Cardiac muscle cell (in vitro differentiated cells and primary cell): ENCODE measurements around the gene KIRREL3. TPM values are rescaled to one million over a fixed set of nuclear protein-coding genes. Genes with fewer than 3 reads are reported as not detected.

Source experiments
- DNase-seq, 2 donors: peaks; one replicate each; pipeline versions ENCODE4 v3.0.0 to v3.0.0-alpha.2; 2010 to 2017; ENCODE audit warnings: low read depth in 1 of 2, low spot score in 1 of 2
- H3K27ac ChIP-seq: fragments of 200-600 bp; sonication (generic); 2 replicates; pipeline ENCODE4 v1.5.1; 2016
- H3K27me3 ChIP-seq: fragments of 200-600 bp; sonication (generic); 2 replicates; pipeline ENCODE4 v1.6.0; 2016; ENCODE audit warnings: control low read depth
- H3K36me3 ChIP-seq: fragments of 200-600 bp; sonication (generic); 2 replicates; pipeline ENCODE4 v1.5.1; 2016; ENCODE audit warnings: control low read depth
- H3K4me1 ChIP-seq: fragments of 200-600 bp; sonication (generic); 2 replicates; pipeline ENCODE4 v1.8.1; 2017; ENCODE audit warnings: low read depth, mild to moderate bottlenecking, mixed run types
- H3K4me3 ChIP-seq: fragments of 200-600 bp; sonication (generic); 2 replicates; pipeline ENCODE4 v1.5.1; 2016; ENCODE audit warnings: mild to moderate bottlenecking
- H3K9me3 ChIP-seq: fragments of 200-600 bp; sonication (generic); 2 replicates; pipeline ENCODE4 v1.5.1; 2017; ENCODE audit warnings: low read depth, mild to moderate bottlenecking, control low read depth
- polyA plus RNA-seq: library from polyadenylated mRNA; unstranded; fragments of >200 nt; fragmentation: Nextera tagmentation; extraction: Ambion mirVana; gene quantifications from 2 replicates; pipeline ENCODE4 v1.2.1, GENCODE V29; 2016
- total RNA-seq: library from RNA; depleted of rRNA; stranded (reverse); fragments of >200 nt; gene quantifications from 2 replicates; pipeline ENCODE4 v1.2.3, GENCODE V29; 2016
- TF ChIP-seq, protein P1 (sequence below): IDR thresholded peaks from 2 replicates; pipeline ENCODE4 v1.5.1; 2012; ENCODE audit warnings: low read depth, mild to moderate bottlenecking, low read length

KIRREL3 gene
- total and polyA plus RNA-seq, 2 experiments from 2014 or later, result 0.12 to 0.89 TPM

DNA sequence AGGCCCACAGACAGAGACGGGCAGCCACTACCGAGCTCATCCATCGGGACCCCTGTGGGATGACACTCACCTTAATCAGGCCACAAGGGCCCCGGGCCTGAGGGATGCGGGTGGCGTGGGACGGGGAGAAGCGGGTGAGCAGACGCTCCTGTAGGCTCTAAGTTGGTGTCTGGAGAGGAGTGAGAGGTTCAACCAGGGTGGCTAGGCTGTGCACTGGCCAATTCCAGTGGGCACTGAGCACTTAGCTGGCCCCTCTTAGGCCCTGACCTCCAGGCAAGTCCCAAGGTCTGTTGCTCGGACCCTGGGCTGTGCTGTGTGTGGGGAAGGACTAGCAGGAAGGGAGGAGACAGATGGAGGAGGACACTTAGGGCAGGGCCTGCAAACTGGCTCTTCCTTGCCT, 505.7 kb downstream of the KIRREL3 start:
- H3K4me3 ChIP-seq, result no peak overlapping the region
- H3K27me3 ChIP-seq, result peaks cover 12% of the 10 kb centered on the region
- no peaks in the 10 kb centered on the region for H3K36me3 ChIP-seq
- TF ChIP-seq, protein P1, sequence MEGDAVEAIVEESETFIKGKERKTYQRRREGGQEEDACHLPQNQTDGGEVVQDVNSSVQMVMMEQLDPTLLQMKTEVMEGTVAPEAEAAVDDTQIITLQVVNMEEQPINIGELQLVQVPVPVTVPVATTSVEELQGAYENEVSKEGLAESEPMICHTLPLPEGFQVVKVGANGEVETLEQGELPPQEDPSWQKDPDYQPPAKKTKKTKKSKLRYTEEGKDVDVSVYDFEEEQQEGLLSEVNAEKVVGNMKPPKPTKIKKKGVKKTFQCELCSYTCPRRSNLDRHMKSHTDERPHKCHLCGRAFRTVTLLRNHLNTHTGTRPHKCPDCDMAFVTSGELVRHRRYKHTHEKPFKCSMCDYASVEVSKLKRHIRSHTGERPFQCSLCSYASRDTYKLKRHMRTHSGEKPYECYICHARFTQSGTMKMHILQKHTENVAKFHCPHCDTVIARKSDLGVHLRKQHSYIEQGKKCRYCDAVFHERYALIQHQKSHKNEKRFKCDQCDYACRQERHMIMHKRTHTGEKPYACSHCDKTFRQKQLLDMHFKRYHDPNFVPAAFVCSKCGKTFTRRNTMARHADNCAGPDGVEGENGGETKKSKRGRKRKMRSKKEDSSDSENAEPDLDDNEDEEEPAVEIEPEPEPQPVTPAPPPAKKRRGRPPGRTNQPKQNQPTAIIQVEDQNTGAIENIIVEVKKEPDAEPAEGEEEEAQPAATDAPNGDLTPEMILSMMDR, result no peak
- no peaks in the 10 kb centered on the region for H3K9me3 ChIP-seq
- no peak overlapping the region for H3K27ac ChIP-seq
- H3K4me1 ChIP-seq, result no peaks in the 10 kb centered on the region
- no peak for DNase-seq

DNA sequence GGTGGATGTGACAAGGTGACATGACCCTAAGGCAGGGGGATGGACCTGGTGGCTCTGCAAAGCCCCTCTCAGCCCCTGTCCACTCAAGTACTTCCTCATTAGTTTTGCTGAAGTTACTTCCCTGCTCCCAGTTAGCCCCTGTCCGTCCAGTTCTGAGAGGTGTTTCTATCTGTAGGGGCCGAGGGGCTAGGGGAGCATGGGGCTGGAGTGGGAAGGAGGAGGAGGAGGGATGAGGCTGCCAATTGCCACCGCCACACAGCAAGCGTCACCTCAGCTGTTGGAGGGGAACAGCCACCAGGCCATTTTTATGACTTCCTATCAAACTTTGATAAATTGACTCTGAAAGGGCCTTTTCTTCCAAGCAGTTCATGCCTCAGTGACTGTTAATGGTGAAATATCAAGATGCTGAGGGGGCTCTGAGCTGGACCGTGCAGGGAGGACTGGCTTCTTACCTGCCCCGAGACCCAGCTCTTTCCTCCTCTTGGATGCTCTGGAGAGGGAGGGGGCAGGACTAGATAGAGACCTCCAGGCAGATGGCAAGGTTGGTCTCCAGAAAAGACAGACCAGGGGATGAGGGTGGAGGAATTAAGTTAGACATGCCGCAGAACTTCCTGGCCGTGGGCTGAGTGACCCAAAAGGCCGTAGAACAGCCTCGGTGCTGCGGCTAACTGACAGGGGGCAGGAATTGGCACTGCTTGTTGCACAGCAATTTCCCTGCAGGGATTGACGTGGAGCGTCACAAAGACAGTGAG, 508.1 kb downstream of the KIRREL3 start:
- TF ChIP-seq, protein P1, result no peak
- Histone ChIP-seq H3K27me3 (peaks cover 1% of the 10 kb centered on the region), H3K36me3 (no peaks in the 10 kb centered on the region), H3K4me3 (no peak overlapping the region), H3K4me1 (no peaks in the 10 kb centered on the region), H3K27ac (no peak overlapping the region), H3K9me3 (no peaks in the 10 kb centered on the region)
- no peak for DNase-seq

DNA sequence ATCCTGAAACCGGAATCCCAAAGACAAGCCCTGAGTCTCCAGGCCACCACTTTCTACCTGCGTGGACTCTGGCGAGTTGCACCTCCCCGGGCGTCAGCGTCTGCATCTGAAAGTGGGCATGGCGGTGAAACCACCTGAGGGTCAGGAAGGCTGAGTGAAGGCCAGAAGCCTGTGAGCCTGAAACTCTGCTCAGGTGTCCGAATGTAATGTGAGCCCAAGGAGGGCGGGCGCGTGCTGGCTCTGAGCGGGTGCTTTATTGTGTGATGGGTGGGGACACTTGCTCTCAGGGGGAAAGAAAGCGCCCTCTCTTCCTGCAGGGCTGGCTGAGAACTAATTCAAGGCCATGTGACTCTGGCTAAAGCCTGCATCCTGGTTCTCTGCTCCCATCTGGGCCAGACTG, 509.5 kb downstream of the KIRREL3 start:
- Histone ChIP-seq H3K4me1 (no peaks in the 10 kb centered on the region), H3K9me3 (no peaks in the 10 kb centered on the region), H3K27me3 (peaks cover under 1% of the 10 kb centered on the region), H3K27ac (no peak overlapping the region), H3K4me3 (no peak overlapping the region), H3K36me3 (no peaks in the 10 kb centered on the region)
- TF ChIP-seq, protein P1, result no peak
- no peak for DNase-seq

DNA sequence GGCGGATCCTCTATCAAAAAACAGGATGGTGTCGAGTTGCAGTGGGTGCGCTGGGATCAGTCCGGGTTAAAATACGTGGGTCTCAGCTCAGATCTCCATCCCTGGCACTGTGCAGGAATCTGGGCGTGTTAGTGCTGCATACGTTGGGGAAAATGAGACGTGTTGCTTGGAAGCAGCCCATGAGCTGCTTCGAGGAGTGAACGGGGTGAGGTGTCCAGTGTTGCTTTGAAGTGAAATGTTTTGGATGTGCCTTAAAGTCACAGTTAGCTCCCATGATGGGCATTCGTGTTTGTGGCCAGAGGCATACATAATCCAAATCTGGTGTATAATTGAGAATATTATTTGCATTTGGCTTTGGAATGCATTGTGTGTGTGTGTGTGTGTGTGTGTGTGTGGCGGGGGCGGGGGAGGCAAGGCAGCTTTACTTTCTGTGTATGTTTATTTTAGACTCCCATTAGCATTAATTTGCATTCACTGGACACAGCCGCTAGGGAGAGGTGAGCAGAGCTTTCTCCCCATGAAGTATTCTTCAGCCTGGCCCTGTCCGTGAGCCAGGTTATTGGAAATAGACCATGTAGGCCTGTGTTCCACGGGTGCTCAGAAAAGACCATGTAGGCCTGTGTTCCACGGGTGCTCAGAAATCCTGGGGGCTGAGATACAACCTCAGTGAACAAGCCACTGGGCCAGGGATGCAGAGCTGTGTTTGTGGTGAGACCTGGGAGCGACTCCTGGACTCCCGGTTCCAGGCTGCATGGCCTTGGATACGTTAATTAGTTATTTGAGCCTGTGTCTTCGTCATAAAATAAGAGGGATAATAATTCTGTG, 510.5 kb downstream of the KIRREL3 start:
- H3K27me3 ChIP-seq, result peaks cover 4% of the 10 kb centered on the region
- H3K9me3 ChIP-seq, result no peaks in the 10 kb centered on the region
- H3K4me3 ChIP-seq, result no peak overlapping the region
- no peak for DNase-seq
- no peaks in the 10 kb centered on the region for H3K4me1 ChIP-seq
- no peak overlapping the region for H3K27ac ChIP-seq
- TF ChIP-seq, protein P1, result no peak
- no peaks in the 10 kb centered on the region for H3K36me3 ChIP-seq

DNA sequence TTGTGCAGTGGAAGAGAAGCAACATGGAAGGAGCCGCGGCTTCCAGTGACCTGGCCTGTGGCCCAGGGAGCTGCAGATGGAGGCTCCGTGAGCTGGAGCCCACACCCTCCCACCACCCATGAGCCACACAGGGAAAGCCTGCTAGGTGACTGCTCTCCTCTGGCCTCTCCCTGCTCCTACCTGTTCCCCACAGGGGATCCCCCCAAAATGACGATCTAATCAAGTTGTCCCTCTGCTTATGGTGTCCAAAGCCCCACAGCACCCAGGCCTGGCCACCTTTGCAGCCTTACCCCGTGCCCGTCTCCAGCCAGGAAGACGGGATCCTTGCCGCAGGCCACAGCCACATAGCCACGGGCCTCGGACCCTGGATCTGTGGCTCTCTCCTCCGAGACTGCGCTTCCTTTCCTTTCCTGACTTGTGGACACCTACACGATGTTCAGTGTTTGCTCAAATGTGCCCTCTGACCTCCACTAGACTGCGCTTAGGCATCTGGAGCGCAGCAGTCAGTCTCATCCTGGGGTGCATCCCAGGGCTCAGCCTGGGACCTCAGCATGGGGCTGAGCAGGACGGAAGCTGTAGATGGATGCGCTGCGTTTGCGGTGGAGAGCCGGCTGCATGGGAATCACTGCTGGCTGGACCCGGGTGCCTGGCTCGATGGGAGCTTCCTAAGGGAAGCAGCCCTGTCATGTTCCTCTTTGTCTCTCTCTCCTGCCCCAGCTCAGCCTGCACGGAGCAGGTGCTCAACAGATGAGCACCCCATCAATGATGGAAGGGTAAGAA, 511.8 kb downstream of the KIRREL3 start:
- TF ChIP-seq, protein P1, result no peak
- no peaks in the 10 kb centered on the region for H3K4me1 ChIP-seq
- no peaks in the 10 kb centered on the region for H3K9me3 ChIP-seq
- peaks cover 4% of the 10 kb centered on the region for H3K27me3 ChIP-seq
- no peaks in the 10 kb centered on the region for H3K36me3 ChIP-seq
- H3K4me3 ChIP-seq, result no peak overlapping the region
- no peak overlapping the region for H3K27ac ChIP-seq
- DNase-seq, result no peak
